ENCODE data around the gene GLIS1.

DNA sequence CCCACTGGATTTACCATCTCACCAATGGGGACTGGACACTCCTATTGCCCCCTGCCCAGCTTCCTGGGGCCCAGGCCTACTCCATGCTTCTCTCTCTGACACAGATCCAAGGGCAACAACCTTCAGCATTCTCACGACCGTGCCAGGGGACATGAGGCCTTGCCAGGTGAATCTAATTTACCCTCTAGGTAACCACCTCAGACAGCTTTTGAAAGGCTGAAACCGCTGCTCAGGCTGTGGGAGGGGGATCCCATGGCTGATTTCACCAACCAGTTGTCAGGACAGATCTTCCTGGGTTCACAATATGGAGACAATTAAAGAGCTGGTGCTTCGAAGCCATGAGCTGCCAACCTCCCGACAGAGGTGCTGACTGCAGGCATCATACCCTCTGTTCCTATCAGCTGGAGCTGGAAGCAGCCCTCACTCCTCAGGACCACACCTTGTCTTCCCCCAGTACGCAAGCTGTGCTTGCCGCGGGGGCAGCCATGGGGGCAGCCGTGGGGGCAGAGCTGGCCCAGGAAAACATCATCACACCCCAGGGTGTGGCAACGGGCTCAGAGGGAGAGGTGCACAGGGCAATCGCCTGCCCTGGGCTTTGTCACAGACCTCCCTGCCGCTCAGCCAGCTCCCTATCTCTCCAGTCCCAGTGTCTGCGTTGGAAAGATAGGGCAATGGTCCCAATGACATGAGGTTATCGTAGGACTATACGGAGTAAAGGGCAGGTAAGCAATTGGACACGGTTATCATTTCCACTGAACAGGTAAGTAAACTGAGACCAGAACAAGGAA is 159.5 kb downstream of the GLIS1 start:
- TF ChIP-seq, protein P1, sequence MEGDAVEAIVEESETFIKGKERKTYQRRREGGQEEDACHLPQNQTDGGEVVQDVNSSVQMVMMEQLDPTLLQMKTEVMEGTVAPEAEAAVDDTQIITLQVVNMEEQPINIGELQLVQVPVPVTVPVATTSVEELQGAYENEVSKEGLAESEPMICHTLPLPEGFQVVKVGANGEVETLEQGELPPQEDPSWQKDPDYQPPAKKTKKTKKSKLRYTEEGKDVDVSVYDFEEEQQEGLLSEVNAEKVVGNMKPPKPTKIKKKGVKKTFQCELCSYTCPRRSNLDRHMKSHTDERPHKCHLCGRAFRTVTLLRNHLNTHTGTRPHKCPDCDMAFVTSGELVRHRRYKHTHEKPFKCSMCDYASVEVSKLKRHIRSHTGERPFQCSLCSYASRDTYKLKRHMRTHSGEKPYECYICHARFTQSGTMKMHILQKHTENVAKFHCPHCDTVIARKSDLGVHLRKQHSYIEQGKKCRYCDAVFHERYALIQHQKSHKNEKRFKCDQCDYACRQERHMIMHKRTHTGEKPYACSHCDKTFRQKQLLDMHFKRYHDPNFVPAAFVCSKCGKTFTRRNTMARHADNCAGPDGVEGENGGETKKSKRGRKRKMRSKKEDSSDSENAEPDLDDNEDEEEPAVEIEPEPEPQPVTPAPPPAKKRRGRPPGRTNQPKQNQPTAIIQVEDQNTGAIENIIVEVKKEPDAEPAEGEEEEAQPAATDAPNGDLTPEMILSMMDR (IDR thresholded peaks at IDR 0.05), result no peak
- TF ChIP-seq POLR2A (IDR thresholded peaks at IDR 0.05) (no peak), POLR2AphosphoS5 (IDR thresholded peaks at IDR 0.05; ENCODE audit: insufficient read depth in 1 of 2, low read depth in 1 of 2) (no peak)

Measured in vagina (tissue), 2 donors.